HG03135 (cell line): ENCODE data around the gene MED29.

Source experiments
- ATAC-seq: cut with Tn5 transposase; IDR thresholded peaks from one replicate; pipeline ENCODE4 v1.9.1; 2021; ENCODE audit warnings: mild to moderate bottlenecking, moderate library complexity; ENCODE audit not compliant: unreplicated experiment

The MED29 gene

GRCh38 chr19:39426170-39426569 is 35.0 kb downstream of the MED29 start:
- ATAC-seq, result no peak

- no peak for ATAC-seq
Observed at GRCh38 chr19:39427707-39428106, 36.5 kb downstream of the MED29 start.

DNA sequence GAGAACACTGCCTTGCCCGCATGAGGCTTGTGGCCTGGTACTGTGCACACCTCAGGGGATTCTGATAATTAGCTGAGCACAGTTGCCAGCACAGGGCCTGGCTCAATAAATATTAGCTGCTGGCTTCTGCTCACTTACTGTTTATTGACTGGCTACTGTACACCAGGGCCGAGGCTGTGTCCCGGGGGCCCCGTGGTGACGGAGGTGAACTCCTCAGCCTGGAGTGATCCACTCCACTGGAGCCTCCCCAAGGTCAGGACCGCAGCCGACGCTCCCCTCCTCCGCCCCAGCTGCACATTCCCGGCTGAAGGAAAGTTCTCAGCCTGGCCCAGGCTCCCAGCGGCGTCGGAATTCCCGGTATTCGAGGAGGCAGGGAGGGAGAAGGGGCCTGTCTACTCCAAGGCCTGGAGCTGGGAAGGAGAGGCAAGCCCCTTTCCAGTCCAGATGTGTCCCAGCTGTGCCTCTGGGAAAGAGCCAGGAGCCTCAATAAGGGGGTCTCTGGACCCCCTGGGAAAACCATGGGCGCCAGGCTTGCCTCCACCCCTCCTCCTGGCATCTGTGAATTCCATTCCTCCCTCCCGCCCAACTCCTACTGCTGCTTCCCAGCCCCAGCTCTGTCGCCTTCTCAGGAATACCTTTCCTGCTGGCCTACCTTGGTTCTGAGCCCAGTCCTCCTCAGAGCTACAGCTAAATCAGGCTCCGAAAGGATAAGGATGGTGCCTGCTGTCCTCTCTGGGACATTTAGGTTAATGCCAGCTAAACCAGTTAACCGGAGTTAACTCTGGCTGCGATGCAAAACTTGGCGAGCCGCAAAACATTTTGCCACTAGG is 37.3 kb downstream of the MED29 start:
- no peak for ATAC-seq

DNA sequence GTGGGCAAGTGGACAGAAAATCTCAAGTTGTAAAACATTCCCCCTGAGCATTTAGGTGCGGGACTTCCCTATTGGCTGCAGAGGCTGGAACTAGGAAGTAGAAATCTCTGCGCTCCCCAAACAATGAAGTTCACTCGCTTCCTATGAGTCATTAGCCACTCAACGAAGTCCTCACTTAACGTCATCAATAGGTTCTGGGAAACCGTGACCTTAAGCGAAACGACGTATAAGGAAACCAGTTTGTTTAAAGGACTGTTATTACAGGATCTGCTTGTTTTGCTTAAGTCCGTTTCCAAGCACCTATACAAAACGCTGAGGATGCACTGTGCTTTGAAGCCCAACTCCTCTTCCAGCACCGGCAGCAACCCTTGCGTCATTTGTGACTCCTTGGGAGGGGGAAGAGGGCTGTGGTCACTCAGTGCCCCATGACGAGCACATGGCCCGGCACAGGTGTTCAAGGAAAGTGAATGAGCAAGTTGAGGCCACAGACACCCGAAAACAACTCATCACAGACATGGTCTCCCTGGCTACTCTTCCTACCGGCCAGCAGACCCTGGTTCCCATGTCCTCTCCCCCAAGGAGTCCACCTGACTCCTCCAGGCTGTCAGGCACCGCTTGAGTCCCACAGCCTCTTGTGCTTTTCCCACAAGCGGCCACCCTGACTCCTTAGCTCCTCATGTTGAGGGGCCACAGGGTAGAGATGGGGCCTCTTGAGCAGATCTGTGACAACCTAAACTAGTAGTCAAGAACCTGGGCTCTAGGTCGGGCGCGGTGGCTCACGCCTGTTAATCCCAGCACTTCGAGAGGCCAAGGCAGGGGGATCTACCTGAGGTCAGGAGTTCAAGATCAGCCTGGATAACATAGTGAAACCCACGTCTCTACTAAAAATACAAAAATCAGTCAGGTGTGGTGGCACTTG is 39.8 kb downstream of the MED29 start:
- ATAC-seq, result no peak

DNA sequence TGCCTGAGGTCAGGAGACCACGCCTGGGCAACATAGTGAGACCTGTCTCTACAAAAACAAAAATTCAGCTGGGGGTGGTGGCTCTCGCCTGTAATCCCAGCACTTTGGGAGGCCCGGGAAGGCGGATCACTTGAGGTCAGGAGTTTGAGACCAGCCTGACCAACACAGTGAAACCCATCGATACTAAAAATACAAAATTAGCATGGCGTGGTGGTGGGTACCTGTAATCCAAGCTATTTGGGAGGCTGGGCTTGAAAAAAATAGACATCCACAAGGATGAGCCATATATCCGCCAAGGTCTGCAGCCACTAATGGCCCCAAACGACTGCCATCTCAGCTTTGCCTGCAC is 41.5 kb downstream of the MED29 start:
- ATAC-seq, result no peak

DNA sequence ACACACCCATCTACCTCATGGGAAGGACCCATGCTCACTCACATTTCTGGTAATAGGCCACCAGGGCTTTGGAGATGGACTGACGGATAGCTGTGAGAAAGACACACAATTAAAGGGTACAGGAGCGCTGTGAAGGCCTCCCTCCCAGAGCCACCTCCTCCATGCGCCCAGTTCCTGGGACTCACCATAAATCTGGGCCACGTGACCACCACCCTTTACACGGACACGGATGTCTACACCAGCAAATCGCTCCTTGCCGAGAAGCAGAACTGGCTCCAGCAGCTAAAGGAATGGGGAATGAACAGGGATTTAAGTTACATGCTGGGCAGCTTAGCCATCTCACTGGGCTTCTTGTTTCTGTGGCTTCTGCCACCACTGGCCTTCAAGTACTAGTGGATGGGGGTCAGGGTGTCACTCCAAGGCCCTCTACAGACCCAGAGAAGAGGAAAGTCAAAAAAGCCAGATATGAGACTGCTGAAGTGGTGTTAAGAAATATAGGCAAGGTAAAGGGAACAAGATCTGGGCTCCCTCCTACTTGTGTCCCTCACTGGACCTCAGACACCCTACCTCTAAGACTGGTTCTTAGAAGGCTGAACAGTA is 42.4 kb downstream of the MED29 start:
- no peak for ATAC-seq

GRCh38 chr19:39434123-39435076 is 43.2 kb downstream of the MED29 start:
- ATAC-seq, result no peak

- ATAC-seq, result peak; percentile 79
Observed at GRCh38 chr19:39435499-39436349, 44.5 kb downstream of the MED29 start, which contains the start of gene RPS16. Gene RPS16 (minus strand): TSS chr19:39435949. CDS start chr19:39435895, 54 bp downstream.

DNA sequence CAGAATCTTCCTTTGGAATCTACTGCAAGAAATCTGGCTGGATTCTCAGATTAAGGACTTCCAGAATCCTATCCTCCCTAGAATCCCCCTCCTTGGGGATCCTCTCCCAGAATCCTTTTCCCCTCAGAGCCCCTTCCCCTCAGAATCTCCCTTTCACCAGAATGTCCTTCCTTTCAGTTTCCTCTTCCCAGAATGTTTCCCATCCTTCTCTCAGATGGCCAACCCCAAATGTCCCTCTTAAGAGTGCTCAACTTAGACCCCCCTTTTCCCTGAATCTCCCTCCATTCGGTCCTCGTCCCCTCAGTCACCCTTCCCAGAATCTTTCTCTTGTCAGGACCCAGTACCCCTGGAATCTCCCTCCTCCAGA is 45.2 kb downstream of the MED29 start:
- no peak for ATAC-seq

GRCh38 chr19:39438270-39438934 is 47.2 kb downstream of the MED29 start:
- ATAC-seq, result no peak

DNA sequence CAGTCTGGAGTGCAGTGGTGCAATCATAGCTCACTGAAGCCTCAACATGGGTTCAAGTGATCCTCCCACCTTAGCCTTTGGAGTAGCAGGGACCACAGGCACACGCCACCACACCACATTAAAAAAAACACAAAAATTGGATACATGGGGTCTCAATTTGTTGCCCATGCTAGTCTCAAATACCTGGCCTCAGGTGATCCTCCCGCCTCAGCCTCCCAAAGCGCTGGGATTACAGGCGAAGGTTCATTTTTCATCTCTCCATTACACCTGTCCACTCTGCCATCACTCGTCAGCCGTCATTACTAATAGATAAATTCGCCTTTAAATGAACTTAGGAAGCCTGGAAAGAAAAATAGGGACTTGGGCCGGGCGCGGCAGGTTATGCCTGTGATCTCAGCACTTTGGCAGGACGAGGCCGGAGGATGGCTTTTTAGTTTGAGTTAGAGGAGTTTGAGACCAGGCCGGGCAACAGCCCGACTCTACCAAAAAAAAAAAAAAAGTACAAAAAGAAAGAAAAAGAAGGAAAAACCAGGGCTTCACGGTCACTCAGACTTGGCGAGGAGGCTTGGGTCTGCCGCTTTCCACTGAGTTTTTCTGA is 53.5 kb downstream of the MED29 start:
- no peak for ATAC-seq

GRCh38 chr19:39445196-39446111 is 54.3 kb downstream of the MED29 start, which contains the start of gene SUPT5H:
Gene SUPT5H (plus strand): TSS chr19:39445582. CDS start chr19:39445891, 309 bp downstream.
- ATAC-seq, result peak; percentile 78

DNA sequence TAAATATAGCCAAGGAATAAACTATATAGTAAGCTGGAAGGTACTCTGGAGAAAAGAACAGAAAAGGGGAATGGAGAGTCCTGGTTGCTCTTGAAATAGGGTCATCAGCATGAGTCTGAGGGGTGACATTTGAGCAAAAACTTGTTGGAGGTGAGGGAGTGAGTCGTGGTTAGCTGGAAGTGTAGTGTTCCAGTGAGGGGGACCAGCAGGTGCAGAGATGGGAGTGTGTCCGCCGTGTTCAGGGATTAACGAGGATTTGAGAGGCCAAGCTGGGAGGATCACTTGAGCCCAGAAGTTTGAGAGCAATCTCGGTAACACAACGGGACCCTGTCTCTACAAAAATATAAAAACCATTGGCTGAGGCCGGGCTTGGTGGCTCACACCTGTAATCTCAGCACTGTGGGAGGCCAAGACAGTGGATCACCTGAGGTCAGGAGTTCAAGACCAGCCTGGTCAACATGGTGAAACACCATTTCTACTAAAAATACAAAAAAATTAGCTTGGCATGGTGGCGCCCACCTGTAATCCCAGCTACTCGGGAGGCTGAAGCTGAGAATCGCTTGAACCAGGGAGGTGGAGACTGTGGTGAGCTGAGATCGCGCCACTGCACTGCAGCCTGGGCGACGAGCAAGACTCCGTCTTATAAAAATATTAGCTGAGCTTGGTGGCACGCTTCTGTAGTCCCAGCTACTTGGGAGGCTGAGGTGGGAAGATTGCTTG is 55.3 kb downstream of the MED29 start:
- no peak for ATAC-seq

- no peak for ATAC-seq
Observed at GRCh38 chr19:39448271-39448670, 57.1 kb downstream of the MED29 start.

DNA sequence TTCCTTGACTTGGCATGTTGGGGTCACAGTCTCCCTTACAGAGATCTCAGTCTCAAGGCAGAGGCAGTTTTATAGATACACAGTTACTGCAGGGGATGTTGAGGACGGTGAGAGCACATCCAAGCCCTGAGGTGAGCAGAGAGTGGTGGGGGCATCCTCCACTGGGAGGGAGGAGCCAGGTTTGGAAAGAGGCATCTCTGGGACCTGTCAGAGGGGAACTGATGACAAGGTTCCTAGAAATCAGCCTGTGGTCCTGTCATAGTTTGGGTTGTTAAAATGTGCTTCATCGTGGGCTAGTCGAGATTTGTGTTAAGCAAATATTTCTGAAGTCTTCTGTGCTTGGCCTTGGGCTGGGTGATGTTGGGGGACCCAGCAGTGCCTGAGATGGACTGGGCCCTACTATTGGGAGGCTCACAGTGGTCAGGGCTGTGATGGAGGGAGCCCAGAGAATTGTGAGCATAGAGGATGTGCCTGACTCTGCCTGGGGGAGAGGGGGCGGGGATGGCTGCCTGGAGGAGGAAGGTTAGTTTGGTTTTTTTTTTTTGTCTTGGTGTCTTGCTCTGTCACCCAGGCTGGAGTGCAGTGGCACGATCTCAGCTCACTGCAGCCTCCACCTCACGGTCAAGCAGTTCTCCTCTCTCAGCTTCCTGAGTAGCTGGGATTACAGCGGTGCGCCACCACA is 58.1 kb downstream of the MED29 start:
- ATAC-seq, result no peak
